ENCODE results near the gene TAS2R41.
"Not testable (repeated sequence)": the region's sequence is repeated elsewhere in the genome, so short reads cannot be mapped to it uniquely, and the experiment has no call there.

TAS2R41 gene

GRCh38 chr7:143518941-143519340 lies 41.3 kb downstream of the TAS2R41 start:
- DNase-seq (ENCODE audit: low read depth) = no peak

- DNase-seq (ENCODE audit: low read depth) = no peak
Observed at GRCh38 chr7:143519411-143520131, 41.9 kb downstream of the TAS2R41 start.

- not testable (repeated sequence) for DNase-seq (ENCODE audit: low read depth)
Observed at GRCh38 chr7:143522309-143522916, 44.7 kb downstream of the TAS2R41 start.

Measured in activated T-helper 1 cell treated with Interleukin-2 at 50 U/mL for 16 hours (primary cell).